GM19467 (cell line): Measurements from ENCODE around the gene IFT81.

Experiments
- ATAC-seq: cut with Tn5 transposase; IDR thresholded peaks from one replicate; pipeline ENCODE4 v1.9.1; 2021; ENCODE audit warnings: mild to moderate bottlenecking, moderate library complexity; ENCODE audit not compliant: unreplicated experiment

Gene IFT81

DNA sequence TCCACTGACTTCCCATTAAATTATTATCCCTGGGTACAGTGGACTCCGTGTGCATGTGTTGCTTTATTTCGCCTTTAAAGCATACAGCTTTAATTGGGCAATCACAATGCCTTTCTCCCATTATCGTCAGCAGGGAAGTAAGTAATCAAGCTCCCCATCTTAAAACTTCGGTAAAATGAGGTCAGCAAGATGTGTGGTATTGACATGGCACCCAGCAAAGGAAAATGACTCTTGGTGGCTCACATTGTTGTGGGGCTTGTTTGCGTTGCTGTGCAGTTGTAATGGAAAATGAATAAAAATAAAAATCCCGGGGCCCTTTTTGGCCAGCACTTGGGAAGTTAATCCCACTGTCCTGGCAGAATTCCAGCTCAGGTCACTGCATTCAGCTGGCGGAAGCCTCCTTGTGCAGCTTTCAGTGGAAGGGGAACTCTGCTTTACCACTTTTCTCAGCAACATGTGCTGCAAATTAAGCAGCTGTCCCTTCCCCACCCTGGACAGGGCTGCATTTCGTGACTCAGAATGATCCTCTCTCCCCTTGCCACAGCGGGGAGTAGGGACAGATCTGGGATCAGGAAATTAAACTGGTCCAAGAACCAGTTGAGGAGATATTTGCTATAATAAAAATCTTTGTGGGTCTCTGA lies 142.9 kb downstream of the IFT81 start:
- no peak for ATAC-seq
